ENCODE results near the gene ELFN2. TPM values are rescaled to one million over a fixed set of nuclear protein-coding genes. Genes with fewer than 3 reads are reported as not detected.

Gene ELFN2
- total and polyA plus RNA-seq, 2 donors (not counting 3 experiments of a cell fraction or from before 2014, with no cell fraction given) = 0.41 to 1.3 TPM

DNA sequence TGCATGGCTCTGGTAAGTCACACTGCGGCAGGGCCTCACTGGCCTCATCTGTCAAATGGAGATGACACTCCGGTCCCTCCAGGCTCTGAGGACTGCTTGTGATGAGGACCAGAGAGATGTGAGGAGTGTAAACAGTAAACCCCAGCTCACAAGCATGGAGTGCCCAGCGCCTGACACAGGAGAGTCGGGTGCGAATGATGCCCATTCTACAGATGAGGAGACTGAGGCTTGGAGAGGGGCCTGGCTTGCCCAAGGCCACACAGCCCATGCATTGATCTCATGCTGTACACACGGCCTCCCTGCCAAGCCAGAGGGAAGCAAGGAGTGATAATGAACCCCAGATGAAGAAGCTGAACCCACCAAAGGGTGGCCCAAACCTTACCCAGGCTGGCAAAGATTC is 37.2 kb downstream of the ELFN2 start:
- dilution Hi-C loops (cut with MboI; ENCODE audit: extremely low pct_ligation_motif_present, low sequenced_read_pairs) = no loop called here

More for the DNA sequence above, 37.2 kb downstream of the ELFN2 start:
- no peak for DNase-seq (ENCODE audit: low read depth, low spot score)
- ChIA-PET CTCF (no interaction called here), POLR2A (no interaction called here)
- no peaks in the 10 kb centered on the region for H4K20me1 ChIP-seq (replicated peaks; ENCODE audit: control insufficient read depth, extremely low read depth, insufficient read depth, low read length)
- H3K4me1 ChIP-seq (ENCODE audit: control insufficient read depth, extremely low read depth, insufficient read depth, low read length) = no peaks in the 10 kb centered on the region
- no peaks in the 10 kb centered on the region for H3K36me3 ChIP-seq (ENCODE audit: control insufficient read depth in 2 of 2, extremely low read depth in 1 of 2, insufficient read depth in 2 of 2, low read length in 2 of 2)
- no peak for FAIRE-seq
- H3K4me2 ChIP-seq (ENCODE audit: insufficient read depth, low read length) = no peak overlapping the region
- intact Hi-C loops (cut with micrococcal nuclease) = no loop called here
- no TSS peak for BruUV-seq (replicated peaks)
- H3K9me3 ChIP-seq (replicated peaks; ENCODE audit: control insufficient read depth, insufficient read depth, low read length) = no peaks in the 10 kb centered on the region
- no peaks in the 10 kb centered on the region for H3K9me1 ChIP-seq (replicated peaks; ENCODE audit: control insufficient read depth, extremely low read depth, insufficient read depth, low read length)
- no peak overlapping the region for H3K9ac ChIP-seq (replicated peaks; ENCODE audit: extremely low read depth, insufficient read depth, low read length)
- H3K79me2 ChIP-seq (ENCODE audit: control insufficient read depth, insufficient read depth, low read length) = no peaks in the 10 kb centered on the region
- no peak overlapping the region for H3K27ac ChIP-seq (ENCODE audit: insufficient read depth, low read depth, low read length)
- H3K27me3 ChIP-seq (ENCODE audit: control insufficient read depth in 2 of 2, insufficient read depth in 2 of 2, low read length in 2 of 2) = peaks cover 0 to 2% of the 10 kb centered on the region in 2 experiments
- no peak overlapping the region for H2AFZ ChIP-seq (ENCODE audit: low read depth, low read length)
- TF ChIP-seq, protein P1, sequence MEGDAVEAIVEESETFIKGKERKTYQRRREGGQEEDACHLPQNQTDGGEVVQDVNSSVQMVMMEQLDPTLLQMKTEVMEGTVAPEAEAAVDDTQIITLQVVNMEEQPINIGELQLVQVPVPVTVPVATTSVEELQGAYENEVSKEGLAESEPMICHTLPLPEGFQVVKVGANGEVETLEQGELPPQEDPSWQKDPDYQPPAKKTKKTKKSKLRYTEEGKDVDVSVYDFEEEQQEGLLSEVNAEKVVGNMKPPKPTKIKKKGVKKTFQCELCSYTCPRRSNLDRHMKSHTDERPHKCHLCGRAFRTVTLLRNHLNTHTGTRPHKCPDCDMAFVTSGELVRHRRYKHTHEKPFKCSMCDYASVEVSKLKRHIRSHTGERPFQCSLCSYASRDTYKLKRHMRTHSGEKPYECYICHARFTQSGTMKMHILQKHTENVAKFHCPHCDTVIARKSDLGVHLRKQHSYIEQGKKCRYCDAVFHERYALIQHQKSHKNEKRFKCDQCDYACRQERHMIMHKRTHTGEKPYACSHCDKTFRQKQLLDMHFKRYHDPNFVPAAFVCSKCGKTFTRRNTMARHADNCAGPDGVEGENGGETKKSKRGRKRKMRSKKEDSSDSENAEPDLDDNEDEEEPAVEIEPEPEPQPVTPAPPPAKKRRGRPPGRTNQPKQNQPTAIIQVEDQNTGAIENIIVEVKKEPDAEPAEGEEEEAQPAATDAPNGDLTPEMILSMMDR (IDR thresholded peaks at IDR 0.05; ENCODE audit: extremely low read depth in 1 of 2, insufficient read depth in 1 of 2, low read depth in 1 of 2, low read length in 2 of 2) = no peak
- no peak for TF ChIP-seq POLR2AphosphoS5 (IDR thresholded peaks at IDR 0.05; ENCODE audit: insufficient read depth, low read depth, low read length)
- TF ChIP-seq EZH2 (IDR thresholded peaks at IDR 0.05; ENCODE audit: borderline replicate concordance, low read depth, low read length, severe bottlenecking) = no peak
- TF ChIP-seq JUN (IDR thresholded peaks at IDR 0.05; ENCODE audit: borderline replicate concordance, insufficient read depth, insufficient read length, low read depth) = no peak
- no peak for TF ChIP-seq POLR2A (IDR thresholded peaks at IDR 0.05; ENCODE audit: low read depth, low read length)
- no peak for TF ChIP-seq FOS (IDR thresholded peaks at IDR 0.05; ENCODE audit: borderline replicate concordance, insufficient read depth, low read length)
- TF ChIP-seq, protein P2, sequence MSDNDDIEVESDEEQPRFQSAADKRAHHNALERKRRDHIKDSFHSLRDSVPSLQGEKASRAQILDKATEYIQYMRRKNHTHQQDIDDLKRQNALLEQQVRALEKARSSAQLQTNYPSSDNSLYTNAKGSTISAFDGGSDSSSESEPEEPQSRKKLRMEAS (IDR thresholded peaks at IDR 0.05; ENCODE audit: insufficient read depth, insufficient read length) = no peak
- TF ChIP-seq GATA2 (IDR thresholded peaks at IDR 0.05; ENCODE audit: insufficient read depth, insufficient read length, low read depth, low read length) = no peak
- TF ChIP-seq MYC (IDR thresholded peaks at IDR 0.05; ENCODE audit: low read depth, low read length) = no peak
- no peak overlapping the region for H3K4me3 ChIP-seq (replicated peaks in 1 of 3; ENCODE audit: insufficient read depth in 1 of 3, low read depth in 1 of 3, low read length in 3 of 3)

Measured in endothelial cell of umbilical vein (primary cell).